ENCODE results near the gene THSD4.

THSD4 gene

GRCh38 chr15:71375934-71376333 lies 260.7 kb downstream of the THSD4 start:
- Histone ChIP-seq H3K27me3 (replicated peaks; ENCODE audit: control insufficient read depth, insufficient read depth, low read length, poor library complexity, severe bottlenecking) (no peaks in the 10 kb centered on the region), H3K4me1 (ENCODE audit: control insufficient read depth, insufficient read depth, low read length, poor library complexity, severe bottlenecking) (peaks cover 2% of the 10 kb centered on the region), H3K36me3 (ENCODE audit: control insufficient read depth, insufficient read depth, low read length) (no peaks in the 10 kb centered on the region), H3K9me3 (ENCODE audit: control insufficient read depth, low read length) (no peaks in the 10 kb centered on the region), H3K4me3 (ENCODE audit: insufficient read depth, low read depth, low read length, poor library complexity, severe bottlenecking) (no peak overlapping the region), H3K27ac (ENCODE audit: insufficient read depth, low read length, poor library complexity, severe bottlenecking) (no peak overlapping the region)
- no peak for DNase-seq

- Histone ChIP-seq H3K27me3 (replicated peaks; ENCODE audit: control insufficient read depth, insufficient read depth, low read length, poor library complexity, severe bottlenecking) (no peaks in the 10 kb centered on the region), H3K4me1 (ENCODE audit: control insufficient read depth, insufficient read depth, low read length, poor library complexity, severe bottlenecking) (no peaks in the 10 kb centered on the region), H3K9me3 (ENCODE audit: control insufficient read depth, low read length) (no peaks in the 10 kb centered on the region), H3K4me3 (ENCODE audit: insufficient read depth, low read depth, low read length, poor library complexity, severe bottlenecking) (no peak overlapping the region), H3K36me3 (ENCODE audit: control insufficient read depth, insufficient read depth, low read length) (no peaks in the 10 kb centered on the region), H3K27ac (ENCODE audit: insufficient read depth, low read length, poor library complexity, severe bottlenecking) (no peak overlapping the region)
- no peak for DNase-seq
Observed at GRCh38 chr15:71379893-71380292, 264.6 kb downstream of the THSD4 start.

DNA sequence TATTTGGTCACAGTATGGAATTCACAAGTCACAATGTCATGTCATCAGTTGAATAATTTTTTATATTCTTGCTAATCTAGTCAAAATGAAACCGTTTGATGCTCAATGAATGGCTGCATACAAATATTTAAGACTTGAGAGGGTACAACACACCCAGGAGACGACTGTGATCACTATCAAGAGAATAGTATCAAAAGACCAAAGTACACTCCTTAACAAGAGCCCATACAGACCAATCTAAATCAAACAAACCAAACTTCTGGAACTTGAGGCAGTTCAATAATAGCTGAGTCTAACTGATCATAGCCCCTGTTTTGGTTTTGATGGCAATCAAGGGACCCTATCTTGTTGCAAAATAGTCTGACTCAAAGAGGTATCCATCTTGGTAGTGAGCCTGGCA lies 265.1 kb downstream of the THSD4 start:
- Histone ChIP-seq H3K27me3 (replicated peaks; ENCODE audit: control insufficient read depth, insufficient read depth, low read length, poor library complexity, severe bottlenecking) (no peaks in the 10 kb centered on the region), H3K9me3 (ENCODE audit: control insufficient read depth, low read length) (no peaks in the 10 kb centered on the region), H3K4me1 (ENCODE audit: control insufficient read depth, insufficient read depth, low read length, poor library complexity, severe bottlenecking) (no peaks in the 10 kb centered on the region), H3K27ac (ENCODE audit: insufficient read depth, low read length, poor library complexity, severe bottlenecking) (no peak overlapping the region), H3K36me3 (ENCODE audit: control insufficient read depth, insufficient read depth, low read length) (no peaks in the 10 kb centered on the region), H3K4me3 (ENCODE audit: insufficient read depth, low read depth, low read length, poor library complexity, severe bottlenecking) (no peak overlapping the region)
- no peak for DNase-seq

GRCh38 chr15:71384501-71384900 lies 269.2 kb downstream of the THSD4 start:
- H3K36me3 ChIP-seq (ENCODE audit: control insufficient read depth, insufficient read depth, low read length) = no peaks in the 10 kb centered on the region
- H3K27ac ChIP-seq (ENCODE audit: insufficient read depth, low read length, poor library complexity, severe bottlenecking) = no peak overlapping the region
- no peaks in the 10 kb centered on the region for H3K9me3 ChIP-seq (ENCODE audit: control insufficient read depth, low read length)
- no peak overlapping the region for H3K4me3 ChIP-seq (ENCODE audit: insufficient read depth, low read depth, low read length, poor library complexity, severe bottlenecking)
- DNase-seq = no peak
- no peaks in the 10 kb centered on the region for H3K4me1 ChIP-seq (ENCODE audit: control insufficient read depth, insufficient read depth, low read length, poor library complexity, severe bottlenecking)
- no peaks in the 10 kb centered on the region for H3K27me3 ChIP-seq (replicated peaks; ENCODE audit: control insufficient read depth, insufficient read depth, low read length, poor library complexity, severe bottlenecking)

- Histone ChIP-seq H3K4me3 (ENCODE audit: insufficient read depth, low read depth, low read length, poor library complexity, severe bottlenecking) (no peak overlapping the region), H3K27ac (ENCODE audit: insufficient read depth, low read length, poor library complexity, severe bottlenecking) (no peak overlapping the region), H3K4me1 (ENCODE audit: control insufficient read depth, insufficient read depth, low read length, poor library complexity, severe bottlenecking) (no peaks in the 10 kb centered on the region), H3K9me3 (ENCODE audit: control insufficient read depth, low read length) (no peaks in the 10 kb centered on the region), H3K36me3 (ENCODE audit: control insufficient read depth, insufficient read depth, low read length) (no peaks in the 10 kb centered on the region), H3K27me3 (replicated peaks; ENCODE audit: control insufficient read depth, insufficient read depth, low read length, poor library complexity, severe bottlenecking) (no peaks in the 10 kb centered on the region)
- DNase-seq = no peak
Observed at GRCh38 chr15:71385026-71385425, 269.8 kb downstream of the THSD4 start.

DNA sequence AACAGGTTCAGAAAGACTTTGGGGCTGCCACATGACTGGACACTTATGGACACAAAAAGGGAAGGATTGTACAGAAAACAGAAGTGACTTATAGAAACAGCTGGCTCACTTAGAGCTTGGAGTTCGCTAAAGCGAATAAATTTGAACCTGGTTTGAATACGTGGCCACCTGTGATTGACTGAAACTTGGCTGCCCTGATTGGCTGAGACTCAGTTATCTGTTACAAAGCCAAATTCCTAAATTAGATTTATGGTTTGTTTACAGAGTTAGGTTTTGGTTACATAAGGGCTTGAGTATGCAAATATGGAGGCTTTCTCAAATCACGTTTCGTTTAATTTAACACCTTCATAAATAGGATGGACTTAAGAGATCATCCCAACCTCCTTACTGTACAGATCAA lies 270.2 kb downstream of the THSD4 start:
- no peak overlapping the region for H3K4me3 ChIP-seq (ENCODE audit: insufficient read depth, low read depth, low read length, poor library complexity, severe bottlenecking)

DNA sequence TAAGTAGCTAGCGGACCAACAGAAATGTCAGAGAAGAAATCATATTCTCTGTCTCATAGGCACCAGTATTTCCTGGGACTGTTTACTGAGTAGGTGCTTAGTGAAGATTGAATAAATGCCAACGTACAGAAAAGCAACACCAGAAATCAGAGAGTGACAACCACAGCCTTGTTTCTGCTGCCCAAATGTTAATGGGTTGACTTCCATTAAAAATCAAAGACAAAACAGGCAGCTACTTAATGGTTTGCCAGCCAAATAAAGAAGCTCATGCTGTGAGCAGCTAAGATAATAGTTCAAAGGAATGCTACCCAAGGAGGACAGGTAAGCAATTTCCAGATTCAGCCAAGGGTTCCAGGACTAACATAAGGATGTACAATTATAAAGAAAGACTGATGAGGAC lies 270.7 kb downstream of the THSD4 start:
- no peaks in the 10 kb centered on the region for H3K27me3 ChIP-seq (replicated peaks; ENCODE audit: control insufficient read depth, insufficient read depth, low read length, poor library complexity, severe bottlenecking)
- DNase-seq = no peak
- no peaks in the 10 kb centered on the region for H3K36me3 ChIP-seq (ENCODE audit: control insufficient read depth, insufficient read depth, low read length)
- no peaks in the 10 kb centered on the region for H3K9me3 ChIP-seq (ENCODE audit: control insufficient read depth, low read length)
- no peak overlapping the region for H3K4me3 ChIP-seq (ENCODE audit: insufficient read depth, low read depth, low read length, poor library complexity, severe bottlenecking)
- no peak overlapping the region for H3K27ac ChIP-seq (ENCODE audit: insufficient read depth, low read length, poor library complexity, severe bottlenecking)
- no peaks in the 10 kb centered on the region for H3K4me1 ChIP-seq (ENCODE audit: control insufficient read depth, insufficient read depth, low read length, poor library complexity, severe bottlenecking)

More for the DNA sequence above, 270.2 kb downstream of the THSD4 start:
- no peak for DNase-seq
- no peaks in the 10 kb centered on the region for H3K4me1 ChIP-seq (ENCODE audit: control insufficient read depth, insufficient read depth, low read length, poor library complexity, severe bottlenecking)
- no peaks in the 10 kb centered on the region for H3K36me3 ChIP-seq (ENCODE audit: control insufficient read depth, insufficient read depth, low read length)
- H3K27ac ChIP-seq (ENCODE audit: insufficient read depth, low read length, poor library complexity, severe bottlenecking) = no peak overlapping the region
- no peaks in the 10 kb centered on the region for H3K27me3 ChIP-seq (replicated peaks; ENCODE audit: control insufficient read depth, insufficient read depth, low read length, poor library complexity, severe bottlenecking)
- H3K9me3 ChIP-seq (ENCODE audit: control insufficient read depth, low read length) = no peaks in the 10 kb centered on the region

DNA sequence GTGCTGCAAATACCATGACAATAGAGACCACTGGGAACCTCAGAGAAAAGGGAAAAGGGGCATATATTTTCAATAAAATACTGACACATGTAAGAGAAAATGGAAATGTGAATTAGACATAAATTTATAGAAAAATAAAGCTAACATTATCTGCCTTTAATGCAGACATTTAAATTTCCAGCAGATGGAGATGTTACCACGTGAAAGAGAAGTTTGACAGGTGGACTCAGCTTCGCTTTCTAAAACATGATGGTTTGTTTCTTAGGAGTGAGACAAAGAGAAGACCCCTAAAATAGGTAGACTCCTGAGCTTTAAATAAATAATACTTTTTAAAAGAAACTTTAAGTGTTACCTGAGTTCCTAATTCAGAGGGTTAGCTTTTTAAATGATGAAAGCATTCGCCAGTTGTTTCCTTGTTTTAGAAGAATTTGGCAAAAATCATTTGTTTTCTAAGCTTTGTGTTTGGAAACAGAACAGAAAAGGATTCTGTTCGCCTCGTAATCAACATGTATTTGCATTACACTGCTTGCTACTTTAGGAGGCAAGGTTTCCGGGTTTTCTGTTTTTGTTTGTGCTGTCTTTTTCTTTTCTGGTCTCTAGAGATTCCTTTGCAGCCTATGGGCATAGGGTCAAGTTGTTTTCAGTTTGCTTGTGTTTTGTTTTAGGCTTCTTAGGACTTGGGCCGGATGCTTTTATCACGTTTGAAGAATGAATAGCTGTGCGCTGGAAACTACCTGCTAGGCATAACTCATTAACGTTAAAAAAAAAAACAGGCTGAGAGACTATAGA lies 271.4 kb downstream of the THSD4 start:
- Histone ChIP-seq H3K27ac (ENCODE audit: insufficient read depth, low read length, poor library complexity, severe bottlenecking) (no peak overlapping the region), H3K36me3 (ENCODE audit: control insufficient read depth, insufficient read depth, low read length) (no peaks in the 10 kb centered on the region), H3K9me3 (ENCODE audit: control insufficient read depth, low read length) (no peaks in the 10 kb centered on the region), H3K4me1 (ENCODE audit: control insufficient read depth, insufficient read depth, low read length, poor library complexity, severe bottlenecking) (no peaks in the 10 kb centered on the region), H3K27me3 (replicated peaks; ENCODE audit: control insufficient read depth, insufficient read depth, low read length, poor library complexity, severe bottlenecking) (no peaks in the 10 kb centered on the region), H3K4me3 (ENCODE audit: insufficient read depth, low read depth, low read length, poor library complexity, severe bottlenecking) (no peak overlapping the region)
- DNase-seq = no peak

DNA sequence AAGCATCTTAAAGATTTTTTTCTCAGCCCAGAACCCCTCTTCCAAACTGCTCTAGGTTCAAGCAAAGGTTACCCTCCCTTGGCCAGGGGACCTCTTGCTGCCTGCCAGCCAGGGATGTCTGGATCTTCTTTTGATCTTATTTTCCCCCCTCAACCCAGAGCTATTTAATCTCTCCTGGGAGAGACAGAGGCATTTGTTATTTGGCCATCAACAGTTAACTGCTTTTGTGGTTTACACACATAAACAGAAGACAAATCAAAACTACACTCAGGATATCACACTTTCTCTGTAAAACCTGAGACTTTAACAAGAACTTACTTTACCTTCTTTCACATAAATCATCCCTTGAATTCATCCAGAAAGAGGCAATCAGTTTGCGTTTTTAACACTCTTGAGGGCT lies 272.5 kb downstream of the THSD4 start:
- Histone ChIP-seq H3K4me1 (ENCODE audit: control insufficient read depth, insufficient read depth, low read length, poor library complexity, severe bottlenecking) (no peaks in the 10 kb centered on the region), H3K4me3 (ENCODE audit: insufficient read depth, low read depth, low read length, poor library complexity, severe bottlenecking) (no peak overlapping the region), H3K9me3 (ENCODE audit: control insufficient read depth, low read length) (no peaks in the 10 kb centered on the region), H3K36me3 (ENCODE audit: control insufficient read depth, insufficient read depth, low read length) (no peaks in the 10 kb centered on the region), H3K27ac (ENCODE audit: insufficient read depth, low read length, poor library complexity, severe bottlenecking) (no peak overlapping the region), H3K27me3 (replicated peaks; ENCODE audit: control insufficient read depth, insufficient read depth, low read length, poor library complexity, severe bottlenecking) (no peaks in the 10 kb centered on the region)
- DNase-seq = no peak

GRCh38 chr15:71390096-71390495 lies 274.8 kb downstream of the THSD4 start:
- DNase-seq = no peak

More at GRCh38 chr15:71390096-71390495, 274.8 kb downstream of the THSD4 start:
- Histone ChIP-seq H3K27ac (ENCODE audit: insufficient read depth, low read length, poor library complexity, severe bottlenecking) (no peak overlapping the region), H3K4me1 (ENCODE audit: control insufficient read depth, insufficient read depth, low read length, poor library complexity, severe bottlenecking) (no peaks in the 10 kb centered on the region), H3K36me3 (ENCODE audit: control insufficient read depth, insufficient read depth, low read length) (no peaks in the 10 kb centered on the region), H3K9me3 (ENCODE audit: control insufficient read depth, low read length) (no peaks in the 10 kb centered on the region), H3K27me3 (replicated peaks; ENCODE audit: control insufficient read depth, insufficient read depth, low read length, poor library complexity, severe bottlenecking) (no peaks in the 10 kb centered on the region), H3K4me3 (ENCODE audit: insufficient read depth, low read depth, low read length, poor library complexity, severe bottlenecking) (no peak overlapping the region)

All from effector memory CD4-positive, alpha-beta T cell (primary cell).